Fibroblast of the aortic adventitia (primary cell): ENCODE measurements around the gene NFAT5. TPM values are rescaled to one million over a fixed set of nuclear protein-coding genes. Genes with fewer than 3 reads are reported as not detected.

Source experiments
- DNase-seq: peaks from one replicate; pipeline ENCODE4 v3.0.0-alpha.2; 2010; ENCODE audit warnings: low read depth
- H3K4me3 ChIP-seq: 2 replicates; pipeline ENCODE4 v1.5.1; 2011; ENCODE audit warnings: low read depth, mild to moderate bottlenecking, control low read depth, low read length, moderate library complexity
- CTCF ChIP-seq: IDR thresholded peaks from 2 replicates; pipeline ENCODE4 v1.5.1; 2011; ENCODE audit warnings: mild to moderate bottlenecking, low read length, control low read depth, inconsistent platforms; ENCODE audit not compliant: insufficient read depth
- total RNA-seq: library from RNA; depleted of rRNA; stranded (reverse); fragments of >200 nt; gene quantifications from 2 replicates; pipeline ENCODE4 v1.2.3, GENCODE V29; 2012; ENCODE audit warnings: low replicate concordance

Gene NFAT5
- total RNA-seq, 1 donor: 53.9 TPM

- H3K4me3 ChIP-seq: no peak overlapping the region
- no peak for DNase-seq
- no peak for TF ChIP-seq CTCF
These were observed 23.9 kb downstream of the NFAT5 start for GRCh38 chr16:69589434-69590269.

DNA sequence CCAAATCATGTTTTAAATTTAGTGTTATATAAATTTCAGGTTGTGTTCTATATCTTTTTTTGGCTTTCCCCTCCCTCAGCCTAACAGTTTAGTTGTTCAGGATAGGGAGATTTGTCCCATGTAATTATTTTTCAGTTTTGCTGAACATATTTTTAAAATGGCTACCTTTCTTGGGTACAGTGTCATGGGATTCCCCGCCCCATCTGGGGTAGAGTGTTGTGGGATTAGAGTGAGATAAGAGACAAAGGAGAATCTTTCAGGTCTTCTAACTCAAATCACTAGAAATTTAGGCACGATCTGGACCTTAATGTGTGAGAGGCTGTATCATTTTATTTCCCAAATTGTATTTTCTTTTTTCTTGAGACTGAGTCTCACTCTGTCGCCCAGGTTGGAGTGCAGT is 24.8 kb downstream of the NFAT5 start:
- H3K4me3 ChIP-seq: no peak overlapping the region
- TF ChIP-seq CTCF: no peak

DNA sequence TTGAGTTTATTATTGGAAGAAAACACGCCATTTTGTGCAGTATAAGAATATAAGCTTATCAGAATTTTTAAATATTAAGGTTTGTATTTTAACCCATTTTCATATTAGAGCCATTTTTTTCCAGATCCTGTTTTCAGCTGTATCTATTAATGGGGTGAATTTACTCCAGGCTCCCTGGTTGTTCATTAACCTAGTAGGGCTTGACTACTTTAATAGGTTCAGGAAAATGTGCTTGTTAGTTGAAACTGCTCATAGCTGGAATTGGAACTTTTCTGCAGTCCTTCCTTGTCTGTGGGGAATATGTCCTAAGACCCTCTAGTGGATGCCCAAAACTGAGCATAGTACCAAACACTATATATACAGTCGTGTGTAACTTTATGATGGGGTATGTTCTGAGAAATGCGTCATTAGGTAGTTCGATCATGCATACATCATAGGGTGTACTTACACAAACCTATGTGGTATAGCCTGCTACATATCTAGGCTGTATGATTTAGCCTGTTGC is 28.0 kb downstream of the NFAT5 start:
- H3K4me3 ChIP-seq: no peak overlapping the region
- no peak for DNase-seq
- TF ChIP-seq CTCF: no peak

More for the DNA sequence above, 24.8 kb downstream of the NFAT5 start:
- no peak for DNase-seq

- TF ChIP-seq CTCF: no peak
- DNase-seq: peak; percentile 68
- peak overlapping the region; percentile 31 for H3K4me3 ChIP-seq
These were observed 29.6 kb downstream of the NFAT5 start for GRCh38 chr16:69595127-69596036.

DNA sequence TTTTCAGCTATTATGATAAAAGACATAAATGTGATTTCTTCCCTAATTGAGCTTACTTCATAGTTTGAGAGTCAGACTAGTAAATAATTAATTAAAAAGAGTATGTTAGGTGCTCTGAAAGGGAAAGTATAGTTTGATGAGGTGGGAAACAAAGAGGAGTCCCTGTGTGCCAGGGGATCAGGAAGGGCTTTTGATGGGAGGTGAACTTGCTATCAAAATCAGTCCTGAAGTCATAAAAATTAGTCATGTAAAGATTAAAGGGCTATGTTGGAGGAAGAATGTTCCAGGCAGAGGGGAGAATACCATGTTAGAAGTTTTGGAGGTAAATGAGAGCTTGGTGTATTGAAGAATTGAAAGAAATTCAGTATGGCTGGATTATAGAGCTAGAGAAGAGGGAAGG is 31.0 kb downstream of the NFAT5 start:
- no peak overlapping the region for H3K4me3 ChIP-seq
- no peak for DNase-seq
- no peak for TF ChIP-seq CTCF

GRCh38 chr16:69598045-69598444 is 32.3 kb downstream of the NFAT5 start:
- no peak overlapping the region for H3K4me3 ChIP-seq
- TF ChIP-seq CTCF: no peak
- DNase-seq: no peak
